ENCODE data around the gene KCTD2.

The KCTD2 gene

DNA sequence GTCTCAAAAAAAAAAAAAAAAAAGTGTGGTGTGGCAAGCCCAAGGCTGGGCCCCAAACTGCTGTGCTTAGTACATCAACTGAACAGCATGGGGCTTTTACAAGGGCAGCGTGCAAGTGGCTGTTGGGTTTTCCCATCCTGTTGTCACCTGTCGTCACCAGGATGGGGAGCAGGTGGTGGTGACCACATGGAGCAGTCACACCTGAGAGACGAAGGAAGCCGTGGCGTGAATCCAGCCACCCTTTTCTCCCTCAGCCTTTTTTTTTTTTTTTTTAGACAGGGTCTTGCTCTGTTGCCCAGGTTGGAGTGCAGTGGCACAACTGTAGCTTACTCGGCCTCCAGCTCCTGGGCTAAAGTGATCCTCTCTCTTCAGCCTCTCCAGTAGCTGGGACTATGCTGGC is 38.7 kb upstream of the KCTD2 start:
- Histone ChIP-seq H3K4me3 (ENCODE audit: insufficient read depth, low read length, poor library complexity, severe bottlenecking) (no peak overlapping the region), H2AFZ (ENCODE audit: low read depth, low read length, severe bottlenecking) (no peak overlapping the region), H4K20me1 (ENCODE audit: low read depth, low read length) (no peaks in the 10 kb centered on the region), H3F3A (ENCODE audit: insufficient read depth) (peaks cover 11% of the 10 kb centered on the region), H3K27me3 (ENCODE audit: low read length) (no peaks in the 10 kb centered on the region), H3K79me2 (ENCODE audit: insufficient read depth, low read length) (peaks cover 4% of the 10 kb centered on the region), H3K9me2 (replicated peaks; ENCODE audit: insufficient read depth, low read length) (no peaks in the 10 kb centered on the region), H3K27ac (ENCODE audit: low read depth, low read length) (no peak overlapping the region), H3K4me2 (ENCODE audit: low read depth, low read length, poor library complexity, severe bottlenecking) (no peak overlapping the region), H3K36me3 (ENCODE audit: low read length) (no peaks in the 10 kb centered on the region), H3K9me3 (ENCODE audit: insufficient read depth, low read length) (no peaks in the 10 kb centered on the region), H3K9ac (ENCODE audit: low read length) (no peak overlapping the region)
- TF ChIP-seq, protein P1, sequence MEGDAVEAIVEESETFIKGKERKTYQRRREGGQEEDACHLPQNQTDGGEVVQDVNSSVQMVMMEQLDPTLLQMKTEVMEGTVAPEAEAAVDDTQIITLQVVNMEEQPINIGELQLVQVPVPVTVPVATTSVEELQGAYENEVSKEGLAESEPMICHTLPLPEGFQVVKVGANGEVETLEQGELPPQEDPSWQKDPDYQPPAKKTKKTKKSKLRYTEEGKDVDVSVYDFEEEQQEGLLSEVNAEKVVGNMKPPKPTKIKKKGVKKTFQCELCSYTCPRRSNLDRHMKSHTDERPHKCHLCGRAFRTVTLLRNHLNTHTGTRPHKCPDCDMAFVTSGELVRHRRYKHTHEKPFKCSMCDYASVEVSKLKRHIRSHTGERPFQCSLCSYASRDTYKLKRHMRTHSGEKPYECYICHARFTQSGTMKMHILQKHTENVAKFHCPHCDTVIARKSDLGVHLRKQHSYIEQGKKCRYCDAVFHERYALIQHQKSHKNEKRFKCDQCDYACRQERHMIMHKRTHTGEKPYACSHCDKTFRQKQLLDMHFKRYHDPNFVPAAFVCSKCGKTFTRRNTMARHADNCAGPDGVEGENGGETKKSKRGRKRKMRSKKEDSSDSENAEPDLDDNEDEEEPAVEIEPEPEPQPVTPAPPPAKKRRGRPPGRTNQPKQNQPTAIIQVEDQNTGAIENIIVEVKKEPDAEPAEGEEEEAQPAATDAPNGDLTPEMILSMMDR (IDR thresholded peaks at IDR 0.05; ENCODE audit: insufficient read depth, low read length, poor library complexity, severe bottlenecking), result no peak
- no peak for TF ChIP-seq EZH2phosphoT487 (conservative IDR thresholded peaks at IDR 0.05; ENCODE audit: low read length)

DNA sequence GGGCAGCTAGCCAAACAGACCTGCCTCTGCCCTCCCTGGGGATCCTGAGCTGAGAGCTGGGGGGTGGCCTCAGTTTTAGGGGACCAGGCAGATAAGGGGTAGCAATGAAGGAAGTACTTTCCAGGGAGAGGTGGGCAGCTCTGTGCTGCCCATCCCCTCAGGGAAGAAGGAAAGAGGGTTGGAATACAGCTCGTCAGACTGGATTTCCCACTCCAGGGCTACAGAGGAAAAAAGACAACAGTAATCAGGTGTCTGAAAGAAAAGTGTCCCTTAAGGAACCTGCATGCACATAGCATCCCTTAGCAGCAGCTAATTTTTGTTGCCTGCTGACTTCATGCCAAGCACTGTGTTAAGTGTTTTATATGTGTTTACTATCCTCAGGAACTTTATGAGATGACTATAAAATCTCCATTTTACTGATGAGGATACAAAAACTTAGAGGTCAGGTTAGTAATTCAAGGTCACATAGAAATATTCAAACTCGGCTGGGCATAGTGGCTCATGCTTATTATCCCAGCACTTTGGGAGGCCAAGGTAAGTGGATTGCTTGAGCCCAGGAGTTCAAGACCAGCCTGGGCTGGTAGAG is 37.8 kb upstream of the KCTD2 start:
- Histone ChIP-seq H3K4me2 (ENCODE audit: low read depth, low read length, poor library complexity, severe bottlenecking) (no peak overlapping the region), H4K20me1 (ENCODE audit: low read depth, low read length) (no peaks in the 10 kb centered on the region), H3K36me3 (ENCODE audit: low read length) (no peaks in the 10 kb centered on the region), H3F3A (ENCODE audit: insufficient read depth) (peaks cover 11% of the 10 kb centered on the region), H3K27ac (ENCODE audit: low read depth, low read length) (no peak overlapping the region), H3K9me2 (replicated peaks; ENCODE audit: insufficient read depth, low read length) (no peaks in the 10 kb centered on the region), H3K4me3 (ENCODE audit: insufficient read depth, low read length, poor library complexity, severe bottlenecking) (no peak overlapping the region), H3K79me2 (ENCODE audit: insufficient read depth, low read length) (peaks cover 11% of the 10 kb centered on the region), H3K27me3 (ENCODE audit: low read length) (no peaks in the 10 kb centered on the region), H3K9me3 (ENCODE audit: insufficient read depth, low read length) (no peaks in the 10 kb centered on the region), H2AFZ (ENCODE audit: low read depth, low read length, severe bottlenecking) (no peak overlapping the region), H3K9ac (ENCODE audit: low read length) (no peak overlapping the region)
- no peak for TF ChIP-seq EZH2phosphoT487 (conservative IDR thresholded peaks at IDR 0.05; ENCODE audit: low read length)
- TF ChIP-seq, protein P1 (IDR thresholded peaks at IDR 0.05; ENCODE audit: insufficient read depth, low read length, poor library complexity, severe bottlenecking), result no peak

DNA sequence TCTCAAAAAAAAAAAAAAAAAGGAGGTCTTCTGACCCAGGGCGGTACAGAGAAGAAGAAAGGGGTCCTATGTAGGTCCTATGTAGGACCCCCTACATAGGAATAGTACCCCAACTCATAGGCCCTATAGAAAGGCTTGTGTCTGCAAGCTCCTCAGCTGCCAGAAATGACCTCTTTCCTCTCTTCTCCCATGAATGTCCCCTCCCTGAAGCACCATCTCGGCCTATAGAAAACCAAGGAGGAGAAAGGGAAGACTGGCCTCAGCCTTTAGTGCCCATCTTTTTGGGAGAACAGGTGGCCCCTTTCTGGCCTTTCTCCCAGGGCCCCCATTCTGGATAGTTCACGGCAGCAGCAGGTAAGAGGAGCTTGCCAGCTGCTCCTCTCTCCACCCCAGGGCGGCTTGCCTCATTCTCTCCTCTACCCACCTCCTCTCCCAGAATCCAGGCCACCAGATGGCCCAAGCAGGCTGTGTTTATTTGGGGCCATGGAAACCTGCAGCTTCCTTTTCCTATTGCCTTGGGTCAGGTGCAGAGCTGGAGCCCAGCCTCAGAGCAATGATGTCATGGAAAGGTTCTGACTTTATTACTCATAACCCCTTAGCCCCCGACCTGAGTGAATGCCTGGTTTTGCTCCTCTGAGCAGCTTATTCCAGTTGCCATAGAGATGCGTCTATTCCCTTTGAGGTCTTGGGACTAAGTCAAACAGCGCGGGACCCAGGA is 36.2 kb upstream of the KCTD2 start:
- H3K27ac ChIP-seq (ENCODE audit: low read depth, low read length), result no peak overlapping the region

More for the DNA sequence above, 36.2 kb upstream of the KCTD2 start:
- no peak overlapping the region for H3K4me3 ChIP-seq (ENCODE audit: insufficient read depth, low read length, poor library complexity, severe bottlenecking)
- H3K9me2 ChIP-seq (replicated peaks; ENCODE audit: insufficient read depth, low read length), result no peaks in the 10 kb centered on the region
- no peaks in the 10 kb centered on the region for H3K9me3 ChIP-seq (ENCODE audit: insufficient read depth, low read length)
- H3K9ac ChIP-seq (ENCODE audit: low read length), result no peak overlapping the region
- no peaks in the 10 kb centered on the region for H3K27me3 ChIP-seq (ENCODE audit: low read length)
- peaks cover 11% of the 10 kb centered on the region for H3K79me2 ChIP-seq (ENCODE audit: insufficient read depth, low read length)
- H3K4me2 ChIP-seq (ENCODE audit: low read depth, low read length, poor library complexity, severe bottlenecking), result no peak overlapping the region
- no peak for TF ChIP-seq EZH2phosphoT487 (conservative IDR thresholded peaks at IDR 0.05; ENCODE audit: low read length)
- TF ChIP-seq, protein P1 (IDR thresholded peaks at IDR 0.05; ENCODE audit: insufficient read depth, low read length, poor library complexity, severe bottlenecking), result no peak
- peaks cover 11% of the 10 kb centered on the region for H3F3A ChIP-seq (ENCODE audit: insufficient read depth)
- no peaks in the 10 kb centered on the region for H3K36me3 ChIP-seq (ENCODE audit: low read length)
- H2AFZ ChIP-seq (ENCODE audit: low read depth, low read length, severe bottlenecking), result peak overlapping the region; percentile 93
- H4K20me1 ChIP-seq (ENCODE audit: low read depth, low read length), result no peaks in the 10 kb centered on the region
